Amygdala (tissue), 56 donors: ENCODE measurements around the gene BRIP1.
"Not testable (repeated sequence)": the region's sequence is repeated elsewhere in the genome, so short reads cannot be mapped to it uniquely, and the experiment has no call there.

ENCODE experiments used
- DNase-seq, 56 donors: peaks; one replicate each; lab custom pipeline; 2025; lab: John Stamatoyannopoulos, UW

The BRIP1 gene

GRCh38 chr17:61806936-61807335 is 56.4 kb downstream of the BRIP1 start:
- no peak for DNase-seq

- DNase-seq, result no peak
Measured at GRCh38 chr17:61806081-61806828, 57.1 kb downstream of the BRIP1 start.

DNA sequence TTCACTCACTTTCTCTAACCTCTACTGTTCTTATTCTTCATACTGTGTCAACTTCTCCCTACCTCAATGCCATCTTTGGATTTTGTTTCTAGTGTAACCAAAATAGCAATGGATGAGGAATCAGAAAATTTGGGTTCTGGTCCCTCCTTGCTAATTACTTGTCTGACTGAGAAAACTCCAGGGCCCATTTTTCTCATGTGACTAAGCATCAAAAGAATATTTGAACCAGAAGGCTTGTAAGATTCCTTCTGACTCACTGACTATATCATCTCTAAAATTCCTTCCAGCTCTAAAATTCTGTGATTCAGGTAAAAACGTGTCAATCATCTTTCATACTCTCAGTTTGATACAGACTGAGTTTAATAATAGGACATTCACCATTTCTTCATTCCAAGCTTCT is 57.9 kb downstream of the BRIP1 start:
- no peak for DNase-seq

- DNase-seq, result no peak
Measured at GRCh38 chr17:61803796-61804195, 59.5 kb downstream of the BRIP1 start.

GRCh38 chr17:61803216-61803615 is 60.1 kb downstream of the BRIP1 start:
- DNase-seq, result no peak

DNA sequence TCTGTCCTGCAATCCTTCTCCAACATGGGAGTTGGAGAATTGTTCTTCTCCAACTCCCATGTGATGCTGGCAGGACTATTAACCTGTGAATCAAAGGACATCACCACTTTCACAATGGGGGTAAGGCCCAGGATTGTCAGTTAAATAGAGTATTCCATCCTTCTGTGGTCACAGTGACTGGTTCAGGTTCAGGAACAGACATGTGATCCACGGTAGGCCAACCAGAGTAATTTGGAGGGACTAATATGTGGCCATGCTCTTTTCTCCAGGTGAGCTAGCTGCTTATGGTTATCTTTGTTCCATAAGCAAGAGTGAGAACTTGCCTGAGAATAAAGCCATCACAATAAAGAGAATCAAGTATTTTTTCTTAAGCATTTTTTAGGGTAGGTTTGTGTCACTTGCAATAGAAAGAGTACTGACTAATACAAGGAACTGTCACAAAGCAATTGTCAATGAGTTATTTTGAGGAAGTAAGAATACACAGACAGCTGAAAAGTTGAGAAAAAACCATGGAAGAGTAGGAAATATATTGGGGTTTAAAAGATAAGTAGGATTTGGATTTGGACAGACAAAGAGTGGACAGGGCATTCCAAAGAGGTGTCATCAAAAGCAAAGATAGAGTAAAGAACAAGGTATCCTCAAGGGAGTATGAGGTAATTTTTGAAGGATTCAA is 63.4 kb downstream of the BRIP1 start:
- no peak for DNase-seq

GRCh38 chr17:61797283-61797682 is 66.0 kb downstream of the BRIP1 start:
- DNase-seq, result no peak

GRCh38 chr17:61795546-61795945 is 67.8 kb downstream of the BRIP1 start:
- DNase-seq, result no peak

DNA sequence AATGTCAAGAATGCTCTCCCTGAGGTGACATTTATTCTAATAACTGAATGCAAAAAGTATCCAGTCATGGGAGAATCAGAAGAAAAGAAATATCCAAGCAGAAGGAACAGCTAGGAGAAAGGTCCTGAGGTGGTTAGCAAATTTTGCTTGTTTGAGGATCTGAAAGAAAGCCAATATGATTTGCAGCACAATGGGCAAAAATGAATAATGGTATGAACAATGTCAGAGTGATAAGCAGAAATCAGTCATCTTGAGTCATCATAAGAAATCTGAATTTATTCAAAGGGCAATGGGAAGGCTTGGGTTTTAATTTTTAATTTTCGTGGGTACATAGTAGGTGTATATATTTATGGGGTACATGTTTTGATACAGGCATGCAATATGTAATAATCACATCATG is 68.5 kb downstream of the BRIP1 start:
- DNase-seq, result no peak

- no peak for DNase-seq
Measured at GRCh38 chr17:61794242-61794641, 69.1 kb downstream of the BRIP1 start.

DNA sequence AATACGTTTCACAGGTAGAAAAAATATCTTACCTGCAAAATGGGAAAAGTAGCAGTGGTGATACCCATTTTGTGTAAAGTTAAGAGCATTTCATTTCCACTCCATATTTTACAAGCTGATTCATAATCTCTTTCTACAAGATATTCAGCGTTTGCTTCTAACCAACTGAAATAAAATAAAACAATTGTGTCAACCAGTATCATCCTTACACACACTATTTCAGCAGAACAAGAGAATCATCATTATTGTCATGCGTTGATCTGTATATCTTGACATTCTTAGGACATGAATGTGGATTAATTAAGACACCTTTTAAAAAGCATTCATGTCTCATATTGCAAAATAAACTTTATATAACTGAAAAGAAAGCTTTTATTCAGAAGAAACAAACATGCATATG is 69.8 kb downstream of the BRIP1 start:
- no peak for DNase-seq

GRCh38 chr17:61789872-61790271 is 73.5 kb downstream of the BRIP1 start:
- DNase-seq, result no peak

GRCh38 chr17:61786088-61786487 is 77.2 kb downstream of the BRIP1 start:
- DNase-seq, result no peak

GRCh38 chr17:61784510-61784909 is 78.8 kb downstream of the BRIP1 start:
- no peak for DNase-seq

- no peak for DNase-seq
Measured at GRCh38 chr17:61783556-61784304, 79.6 kb downstream of the BRIP1 start.

DNA sequence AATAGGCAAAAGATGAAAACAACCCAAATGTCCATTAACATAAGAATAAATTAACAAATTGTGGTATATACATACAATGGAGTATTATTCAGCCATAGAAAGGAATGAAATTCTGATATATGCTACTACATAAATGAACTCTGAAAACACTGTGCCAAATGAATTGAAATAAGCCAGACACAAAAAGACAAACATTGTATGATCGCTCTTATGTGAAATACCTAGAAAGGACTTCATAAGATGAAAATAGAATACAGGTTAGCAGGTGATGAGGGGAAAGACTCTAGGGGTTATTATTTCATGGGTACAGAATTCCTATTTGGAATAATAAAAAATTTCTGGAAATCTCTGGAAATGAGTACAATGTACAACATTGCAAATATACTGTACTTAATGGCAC is 80.2 kb downstream of the BRIP1 start:
- DNase-seq, result no peak

DNA sequence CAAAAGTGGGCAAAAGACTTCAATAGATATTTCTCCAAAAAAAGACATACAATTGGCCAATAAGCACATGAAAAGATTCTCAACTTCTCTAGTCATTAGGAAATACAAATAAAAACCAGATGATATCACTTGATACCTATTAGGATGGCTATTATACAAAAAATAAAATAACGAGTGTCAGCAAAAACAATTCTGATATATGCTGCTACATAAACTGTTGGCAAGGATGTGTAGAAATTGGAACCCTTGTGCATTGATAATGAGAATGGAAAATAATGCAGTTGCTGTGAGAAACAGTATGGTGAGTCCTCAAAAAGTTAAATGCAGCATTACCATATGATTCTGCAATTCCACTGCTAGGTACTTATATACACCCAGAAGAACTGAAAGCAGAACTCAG is 80.6 kb downstream of the BRIP1 start:
- DNase-seq, result no peak

- no peak for DNase-seq
Measured at GRCh38 chr17:61775364-61775763, 88.0 kb downstream of the BRIP1 start.

DNA sequence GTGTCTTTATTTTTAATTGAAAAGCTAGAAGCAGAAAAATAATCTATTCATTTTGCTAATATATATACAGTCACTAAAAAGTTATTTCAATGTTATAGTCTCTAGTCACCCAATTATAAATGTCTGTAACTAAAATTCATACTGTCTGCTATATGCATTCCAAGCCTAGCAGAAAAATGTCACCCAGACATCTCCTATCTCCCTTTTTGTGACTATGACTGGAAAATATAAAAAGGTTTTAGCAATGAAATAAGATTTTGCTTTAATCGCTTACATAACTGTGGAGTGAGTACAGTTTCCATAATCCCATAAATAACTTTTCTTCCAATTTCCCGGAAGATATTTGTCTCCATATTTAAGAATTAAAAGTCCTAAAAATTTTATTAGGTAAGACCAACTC is 88.6 kb downstream of the BRIP1 start:
- no peak for DNase-seq

GRCh38 chr17:61774087-61774486 is 89.2 kb downstream of the BRIP1 start:
- DNase-seq, result not testable (repeated sequence)

- no peak for DNase-seq
Measured at GRCh38 chr17:61770752-61771533, 92.4 kb downstream of the BRIP1 start.
